ENCODE data around the gene FBN1. TPM values are rescaled to one million over a fixed set of nuclear protein-coding genes. Genes with fewer than 3 reads are reported as not detected.

Gene FBN1
- total RNA-seq = 481 and 802 TPM in 2 replicates

GRCh38 chr15:48645558-48646330 is at the start of gene FBN1:
Gene FBN1 (minus strand): TSS chr15:48645709. CDS start chr15:48644769, 940 bp downstream.

Other genes starting within 250 kb of the FBN1 start
- 8.6 and 19.9 TPM in 2 replicates for gene CEP152, start 165.4 kb upstream of the FBN1 start, total RNA-seq
- 425 and 445 TPM in 2 replicates for gene EID1, start 232.4 kb upstream of the FBN1 start, total RNA-seq